NCI-H1417 treated with DMSO at 0.1 percent for 48 hours (cell line): ENCODE measurements around the gene BICDL2.

Experiments used
- DNase-seq: peaks from one replicate; lab custom pipeline; 2025; lab: John Stamatoyannopoulos, UW

The BICDL2 gene

DNA sequence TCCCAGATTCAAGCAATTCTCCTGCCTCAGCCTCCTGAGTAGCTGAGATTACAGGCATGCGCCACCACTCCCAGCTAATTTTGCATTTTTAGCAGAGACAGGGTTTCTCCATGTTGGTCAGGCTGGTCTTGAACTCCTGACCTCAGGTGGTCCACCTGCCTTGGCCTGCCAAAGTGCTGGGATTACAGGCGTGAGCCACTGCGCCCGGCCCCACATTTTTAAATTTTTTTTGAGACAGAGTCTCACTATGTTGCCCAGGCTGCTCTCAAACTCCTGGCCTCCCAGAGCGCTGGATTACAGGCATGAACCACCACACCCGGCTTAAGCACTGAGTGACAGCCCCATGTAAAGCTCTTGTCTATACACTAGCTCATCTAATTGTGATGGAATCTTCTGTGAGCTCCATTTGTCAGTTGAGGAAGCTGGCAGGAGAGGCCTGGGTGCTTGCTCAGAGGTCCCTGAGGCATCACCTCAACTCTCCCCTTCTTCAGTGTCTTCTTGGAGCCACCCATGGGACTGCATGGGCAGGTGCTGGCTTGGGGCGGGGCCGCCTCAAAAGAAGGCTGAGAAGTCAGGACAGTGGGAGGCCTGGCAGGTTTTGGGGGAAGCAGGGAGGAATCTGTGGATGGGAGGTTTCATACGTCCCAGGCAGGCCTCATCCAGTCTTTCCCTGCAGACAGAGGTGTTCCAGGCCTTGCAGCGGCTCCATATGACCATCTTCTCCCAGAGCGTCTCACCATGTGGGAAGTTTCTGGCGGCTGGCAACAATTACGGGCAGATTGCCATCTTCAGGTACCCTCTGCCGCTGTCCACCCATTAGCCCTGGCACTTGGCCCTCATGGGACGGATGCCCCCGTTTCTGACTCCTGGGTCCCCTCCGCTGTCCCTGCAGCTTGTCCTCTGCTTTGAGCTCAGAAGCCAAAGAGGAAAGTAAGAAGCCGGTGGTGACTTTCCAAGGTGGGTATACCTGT, 11.4 kb downstream of the BICDL2 start:
- no peak for DNase-seq

DNA sequence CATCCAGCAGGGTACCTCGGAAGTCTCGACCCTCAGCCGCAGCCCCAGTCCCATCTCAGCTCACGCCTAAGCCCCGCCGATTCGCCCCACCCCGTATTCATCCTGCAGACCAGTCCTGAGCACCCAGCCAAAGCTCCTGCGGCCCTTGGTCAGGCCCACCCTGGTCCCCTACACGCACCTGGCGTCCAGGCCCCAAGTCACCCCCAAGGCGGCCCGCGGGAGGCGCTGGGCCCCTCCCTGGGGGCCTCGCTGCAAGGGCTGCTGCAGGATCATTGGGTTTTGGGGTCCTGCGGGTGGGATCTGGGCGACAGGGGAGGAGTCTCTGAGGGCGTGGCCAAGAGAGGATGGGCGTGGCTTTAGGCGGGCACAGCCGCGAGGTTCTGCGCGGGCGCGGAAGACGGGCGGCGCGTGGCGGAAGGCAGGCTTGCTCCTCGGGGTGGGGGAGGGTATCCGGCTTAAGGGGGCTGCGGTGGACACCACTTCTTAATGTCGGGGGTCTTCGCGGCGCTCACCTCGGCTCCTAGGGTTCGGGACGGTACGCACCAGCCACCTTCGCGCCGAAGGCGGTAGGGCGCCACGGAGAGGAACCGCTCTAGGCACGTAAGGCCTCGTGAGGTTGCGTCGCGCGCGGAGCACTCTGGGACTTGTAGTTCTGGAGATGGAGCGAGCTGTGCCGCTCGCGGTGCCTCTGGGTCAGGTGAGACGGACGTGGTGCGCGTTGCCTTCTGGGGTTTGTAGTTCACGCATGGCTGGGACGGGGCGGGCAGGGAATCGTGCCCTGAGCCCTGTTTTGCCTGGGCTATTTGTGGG, 12.9 kb downstream of the BICDL2 start, which contains the start of the genes HCFC1R1 and THOC6:
HCFC1R1 (minus strand) TSS at position 274 of the 810 bp plus-strand sequence; CDS start at position 273, 1 bp downstream.
THOC6 (plus strand) TSS at position 367 of the 810 bp plus-strand sequence; CDS start at position 659, 292 bp downstream.
- peak; percentile 79 for DNase-seq

DNA sequence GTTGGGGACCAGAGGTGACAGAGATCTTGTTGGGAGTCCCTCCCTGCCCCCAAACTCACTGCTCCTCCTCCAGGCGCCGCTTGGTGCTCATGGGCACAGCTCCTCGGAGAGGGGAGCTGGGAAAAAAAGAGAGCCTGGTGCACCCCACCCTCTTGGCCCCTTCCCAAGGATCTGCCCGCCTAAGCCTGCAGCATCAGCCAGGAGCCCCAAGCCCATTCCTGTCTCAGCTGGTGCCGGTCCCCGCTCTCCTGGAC, 13.4 kb downstream of the BICDL2 start:
- DNase-seq: no peak

DNA sequence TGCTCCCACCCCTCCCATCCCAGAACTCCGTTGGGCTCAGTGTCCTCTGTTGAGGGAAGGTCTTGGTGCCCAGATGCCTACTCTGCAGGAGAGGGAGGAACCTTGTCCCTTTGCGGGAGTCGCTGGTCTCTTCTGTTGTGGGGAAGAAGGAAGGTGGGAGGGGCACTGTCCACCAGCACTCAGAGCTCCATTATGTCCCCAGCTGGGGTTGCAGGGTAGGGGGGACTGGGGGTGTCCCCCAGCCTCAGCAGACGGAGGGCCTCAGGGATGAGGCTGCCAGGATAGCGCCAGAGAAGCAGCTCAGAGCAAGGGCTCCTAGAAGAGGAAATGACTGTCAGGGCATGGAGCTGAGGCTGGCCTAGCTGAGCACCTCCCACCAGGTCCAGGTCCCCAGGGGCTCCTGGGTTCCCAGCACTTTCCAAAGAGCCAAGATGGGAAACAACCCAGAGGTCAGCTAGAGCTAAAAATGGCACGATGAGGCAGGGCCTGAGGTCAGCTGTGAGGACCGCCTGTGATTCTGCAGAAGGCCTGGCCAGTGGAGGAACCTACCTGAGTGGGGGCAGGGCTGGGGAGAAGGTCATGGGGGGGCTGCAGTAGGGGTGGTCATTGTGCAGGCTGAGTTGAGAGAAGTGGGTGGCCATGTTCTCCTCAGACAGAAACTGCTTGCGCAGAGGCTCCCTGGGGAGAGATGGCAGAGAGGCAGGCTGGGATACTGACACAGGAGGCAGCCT, 13.9 kb downstream of the BICDL2 start:
- DNase-seq: no peak

DNA sequence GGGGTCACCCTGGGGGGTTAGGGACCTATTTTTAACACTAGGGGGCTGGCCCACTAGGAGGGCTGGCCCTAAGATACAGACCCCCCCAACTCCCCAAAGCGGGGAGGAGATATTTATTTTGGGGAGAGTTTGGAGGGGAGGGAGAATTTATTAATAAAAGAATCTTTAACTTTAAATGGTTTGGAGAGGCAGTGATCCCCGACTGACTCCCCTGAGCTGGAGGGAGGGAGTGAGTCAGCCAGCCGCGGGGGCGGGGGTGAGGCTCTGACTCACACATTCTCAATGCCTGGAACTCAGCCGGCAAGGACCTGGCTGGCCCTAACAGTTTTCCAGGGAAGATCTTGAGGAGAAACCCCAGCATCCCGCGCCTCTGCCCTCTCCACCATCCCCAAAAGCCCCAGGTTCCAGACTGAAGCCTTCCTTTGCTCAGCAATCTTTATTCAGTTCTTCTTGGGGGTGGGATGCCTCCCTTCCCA, 14.5 kb downstream of the BICDL2 start:
- no peak for DNase-seq

DNA sequence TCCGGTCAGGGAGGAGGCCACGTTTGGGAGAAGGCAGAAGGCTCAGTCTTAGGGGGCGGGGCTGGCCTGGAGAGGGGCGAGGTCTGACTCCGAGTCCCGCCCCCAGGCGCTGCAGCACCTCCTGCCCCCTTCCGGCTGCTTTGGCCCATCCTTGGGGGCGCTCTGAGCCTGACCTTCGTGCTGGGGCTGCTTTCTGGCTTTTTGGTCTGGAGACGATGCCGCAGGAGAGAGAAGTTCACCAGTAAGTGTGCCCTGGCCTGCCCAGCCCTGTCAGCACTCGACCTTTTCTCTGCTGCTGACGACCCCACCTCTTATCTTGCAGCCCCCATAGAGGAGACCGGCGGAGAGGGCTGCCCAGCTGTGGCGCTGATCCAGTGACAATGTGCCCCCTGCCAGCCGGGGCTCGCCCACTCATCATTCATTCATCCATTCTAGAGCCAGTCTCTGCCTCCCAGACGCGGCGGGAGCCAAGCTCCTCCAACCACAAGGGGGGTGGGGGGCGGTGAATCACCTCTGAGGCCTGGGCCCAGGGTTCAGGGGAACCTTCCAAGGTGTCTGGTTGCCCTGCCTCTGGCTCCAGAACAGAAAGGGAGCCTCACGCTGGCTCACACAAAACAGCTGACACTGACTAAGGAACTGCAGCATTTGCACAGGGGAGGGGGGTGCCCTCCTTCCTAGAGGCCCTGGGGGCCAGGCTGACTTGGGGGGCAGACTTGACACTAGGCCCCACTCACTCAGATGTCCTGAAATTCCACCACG, 15.1 kb downstream of the BICDL2 start:
- no peak for DNase-seq

DNA sequence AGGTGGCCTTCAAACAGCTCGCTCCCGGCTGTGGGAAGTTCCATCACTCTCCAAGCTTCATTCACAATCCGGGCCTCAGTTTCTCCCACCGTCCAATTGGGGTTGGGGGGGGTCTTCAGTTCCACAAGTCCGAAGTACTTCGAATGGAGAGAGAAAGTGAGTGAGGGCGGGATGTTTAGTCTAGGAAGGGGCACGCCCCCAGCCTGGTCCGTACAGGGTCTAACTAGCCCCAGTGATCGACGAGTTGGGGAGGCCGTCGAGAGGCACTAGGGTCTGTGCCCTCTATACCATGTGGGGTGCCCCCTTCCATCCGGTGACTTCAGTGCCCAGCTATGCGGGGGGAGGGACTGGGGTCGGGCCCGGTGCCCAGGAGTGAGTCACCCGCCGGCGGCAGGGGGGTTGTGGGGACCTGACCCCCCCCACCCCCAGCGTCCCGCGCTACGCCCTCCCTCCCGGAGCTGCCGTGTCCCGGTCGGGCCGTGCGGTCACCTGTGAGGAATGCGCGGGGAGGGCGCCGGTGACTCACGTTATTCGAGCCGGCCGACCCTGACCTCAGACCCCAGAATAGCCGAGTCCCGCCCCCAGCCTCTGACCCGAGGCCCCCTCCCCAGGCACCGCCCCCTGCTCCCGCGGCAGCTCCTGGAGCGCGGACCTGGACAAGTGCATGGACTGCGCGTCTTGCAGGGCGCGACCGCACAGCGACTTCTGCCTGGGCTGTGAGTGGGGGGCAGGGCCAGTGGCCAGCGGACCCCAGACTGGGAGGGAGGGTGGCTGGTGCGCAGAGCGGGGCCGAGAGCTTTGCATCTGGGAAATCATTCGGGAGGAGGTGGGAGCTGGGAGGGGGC, 15.9 kb downstream of the BICDL2 start:
- no peak for DNase-seq

DNA sequence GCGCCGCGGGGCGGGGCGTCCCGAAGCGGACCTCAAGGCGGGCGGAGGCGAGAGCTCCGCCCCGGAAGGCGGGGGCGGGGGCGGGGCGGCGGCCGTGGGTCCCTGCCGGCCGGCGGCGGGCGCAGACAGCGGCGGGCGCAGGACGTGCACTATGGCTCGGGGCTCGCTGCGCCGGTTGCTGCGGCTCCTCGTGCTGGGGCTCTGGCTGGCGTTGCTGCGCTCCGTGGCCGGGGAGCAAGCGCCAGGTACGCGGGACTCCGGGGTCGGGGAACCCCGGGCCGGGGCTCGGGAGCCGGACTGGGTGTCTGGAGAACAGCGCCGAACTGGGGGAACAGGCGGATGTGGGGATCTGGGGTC, 16.5 kb downstream of the BICDL2 start, which contains the start of gene TNFRSF12A:
TNFRSF12A (plus strand) TSS at position 122 of the 357 bp plus-strand sequence; CDS start at position 152, 30 bp downstream.
- no peak for DNase-seq

DNA sequence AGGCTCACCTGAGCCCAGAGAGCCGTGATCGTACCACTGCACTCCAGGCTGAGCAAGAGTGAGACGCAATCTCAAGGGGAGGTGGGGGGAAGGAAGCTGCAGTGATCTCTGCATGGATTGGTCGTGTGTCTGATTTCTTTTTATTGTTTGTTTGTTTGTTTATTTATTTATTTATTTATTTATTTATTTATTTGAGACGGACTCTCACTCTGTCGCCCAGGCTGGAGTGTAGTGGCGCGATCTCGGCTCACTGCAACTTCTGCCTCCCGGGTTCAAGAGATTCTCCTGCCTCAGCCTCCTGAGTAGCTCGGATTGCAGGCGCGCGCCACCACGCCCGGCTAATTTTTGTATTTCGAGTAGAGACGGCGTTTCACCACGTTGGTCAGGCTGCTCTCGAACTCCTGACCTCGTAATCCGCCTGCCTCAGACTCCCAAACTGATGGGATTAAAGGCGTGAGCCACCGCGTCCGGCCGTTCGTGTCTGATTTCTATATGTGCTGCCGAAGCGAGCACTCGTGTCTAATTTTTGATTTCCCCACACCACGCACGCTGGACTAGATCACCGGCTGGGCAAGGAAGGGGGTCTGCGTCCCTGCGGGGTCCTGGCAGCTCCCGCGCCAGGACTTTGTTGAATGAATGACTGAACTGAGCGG, 17.0 kb downstream of the BICDL2 start:
- no peak for DNase-seq

DNA sequence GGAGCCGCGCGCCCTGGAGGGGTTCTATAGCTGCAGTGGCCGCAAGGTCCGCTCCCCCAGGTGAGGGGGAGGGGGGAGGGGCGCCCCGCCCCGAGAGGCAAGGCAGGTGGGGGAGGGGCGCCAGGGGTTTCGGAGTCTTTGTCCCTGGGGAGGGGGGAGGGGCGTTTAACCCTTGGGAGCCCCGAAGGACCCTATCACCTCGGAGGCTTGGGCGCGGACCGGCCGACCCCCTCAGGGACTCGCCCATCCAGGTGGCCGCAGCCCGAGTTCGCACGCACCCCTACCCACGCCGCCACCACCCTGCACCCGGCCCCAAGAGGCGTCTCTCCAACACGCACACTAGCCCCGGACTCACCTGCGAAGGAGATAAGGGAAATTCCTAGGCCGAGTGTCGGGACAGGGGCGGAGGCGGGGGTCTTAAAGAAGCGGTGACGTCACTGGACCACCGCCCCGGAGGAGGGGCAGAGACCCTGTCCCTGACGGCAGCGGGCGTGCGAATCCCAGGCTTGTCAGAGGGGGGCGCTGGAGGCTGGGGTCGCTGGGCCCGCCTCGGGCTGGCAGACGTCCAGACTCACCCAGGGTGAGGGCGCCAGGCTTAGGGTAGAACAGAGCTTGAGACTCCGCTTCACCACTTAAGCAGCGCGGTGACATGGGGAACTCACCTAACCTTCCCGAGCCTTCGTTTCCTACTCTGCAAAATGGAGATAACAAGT, 18.8 kb downstream of the BICDL2 start, which contains the start of gene CLDN6:
CLDN6 (minus strand) TSS at position 390 of the 713 bp plus-strand sequence. CDS start 2,162 bp downstream, outside the sequence.
- no peak for DNase-seq

DNA sequence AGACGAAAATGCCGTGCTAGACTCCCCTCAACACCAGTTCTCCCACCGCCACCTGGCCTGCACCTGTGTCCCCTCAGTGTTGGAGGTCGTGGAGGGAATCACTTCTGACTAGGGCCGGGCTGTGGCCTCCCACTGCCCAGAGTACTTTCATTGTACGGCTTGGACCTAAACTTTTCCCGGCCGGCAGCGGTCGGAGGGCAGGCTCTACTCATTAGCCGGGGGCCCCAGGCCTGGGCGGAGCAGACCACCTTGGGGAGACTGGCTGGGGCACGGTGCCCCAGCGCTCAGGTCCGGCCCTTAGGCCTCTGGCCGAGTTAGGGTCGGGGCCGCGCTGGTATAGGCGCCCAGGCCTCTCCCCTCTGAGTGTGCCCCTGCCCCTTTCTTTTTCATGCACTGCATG, 19.4 kb downstream of the BICDL2 start:
- DNase-seq: no peak

DNA sequence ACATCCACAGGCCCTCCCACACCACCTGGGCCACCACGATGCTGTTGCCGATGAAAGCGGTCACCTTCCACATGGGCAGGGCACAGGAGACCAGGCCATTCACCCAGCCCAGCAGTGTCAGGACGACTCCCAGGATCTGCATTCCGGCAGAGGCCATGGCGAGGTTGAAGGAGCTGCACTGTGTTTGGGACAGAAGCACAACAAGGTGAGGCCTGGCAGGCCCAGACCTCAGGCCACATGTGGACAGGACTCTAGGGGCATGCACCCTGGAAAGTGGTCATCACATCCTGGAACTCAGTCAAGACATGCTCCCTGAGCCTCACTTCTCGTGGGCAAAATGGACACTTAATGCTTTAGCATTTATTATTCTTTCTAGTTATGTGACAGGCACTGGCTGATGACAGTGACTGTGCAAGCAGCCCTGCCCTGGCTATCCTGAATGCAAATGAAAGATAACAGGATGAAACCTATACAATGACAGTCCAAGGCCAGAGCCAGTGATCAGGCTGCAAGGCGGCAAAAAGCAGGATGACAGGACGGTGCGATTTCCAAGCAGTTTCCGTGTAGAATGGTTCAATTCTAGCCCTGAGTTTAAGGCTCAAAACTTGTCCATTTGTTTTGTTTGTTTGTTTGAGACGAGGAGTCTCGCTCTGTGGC, 20.8 kb downstream of the BICDL2 start:
- no peak for DNase-seq

DNA sequence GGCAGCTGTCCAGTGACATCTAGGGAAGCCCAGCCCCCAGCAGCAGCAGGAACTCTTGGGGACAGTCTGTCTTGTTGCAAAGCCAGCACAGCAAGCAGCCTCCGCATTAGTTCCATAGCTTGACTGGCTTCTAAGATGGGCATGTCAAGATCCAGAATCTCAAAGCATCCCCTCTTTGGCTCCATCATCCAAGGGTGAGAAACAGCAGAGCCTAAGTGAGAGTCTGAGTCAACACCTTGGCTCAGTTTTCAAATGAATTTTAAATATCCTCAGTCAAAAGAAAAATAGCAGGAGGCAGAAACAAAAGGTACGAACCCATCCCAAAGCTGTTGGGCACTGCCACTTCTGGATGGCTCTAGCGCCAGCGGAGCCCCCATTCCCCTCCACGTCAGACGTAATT, 21.8 kb downstream of the BICDL2 start:
- DNase-seq: no peak

DNA sequence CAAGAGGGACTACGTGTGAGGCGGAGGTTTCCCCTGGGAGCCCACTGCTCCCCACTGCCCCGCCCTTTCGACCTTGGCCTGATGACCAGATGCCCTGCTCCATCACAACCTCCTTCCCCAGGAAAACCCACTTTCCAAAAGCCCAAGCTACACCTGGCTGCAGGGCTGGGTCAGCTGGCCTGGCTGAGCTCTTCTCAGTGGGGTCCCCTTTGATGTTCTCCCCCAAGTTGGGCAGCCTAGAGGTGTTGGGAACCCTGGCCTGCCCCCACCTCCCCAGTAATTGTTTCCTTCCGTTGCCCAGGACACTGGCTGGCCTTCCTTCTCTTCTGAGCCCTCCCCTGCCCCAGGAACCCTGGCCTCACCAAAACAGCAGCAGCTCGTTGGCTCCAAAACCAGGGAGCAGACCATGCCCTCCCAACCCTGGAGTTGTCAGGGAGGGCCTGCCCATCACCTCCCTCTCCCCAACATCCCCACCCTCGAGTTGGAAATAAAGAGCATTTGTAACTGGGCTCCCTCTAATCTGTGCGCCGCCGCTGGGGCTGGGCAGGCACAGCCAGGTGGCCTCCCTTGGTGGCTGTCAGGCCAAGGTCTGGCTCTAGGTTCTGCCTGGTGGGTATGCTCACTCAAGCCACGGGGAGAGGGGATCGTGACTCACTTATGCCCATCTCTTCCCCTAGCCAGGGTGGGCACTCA, 22.6 kb downstream of the BICDL2 start:
- no peak for DNase-seq

DNA sequence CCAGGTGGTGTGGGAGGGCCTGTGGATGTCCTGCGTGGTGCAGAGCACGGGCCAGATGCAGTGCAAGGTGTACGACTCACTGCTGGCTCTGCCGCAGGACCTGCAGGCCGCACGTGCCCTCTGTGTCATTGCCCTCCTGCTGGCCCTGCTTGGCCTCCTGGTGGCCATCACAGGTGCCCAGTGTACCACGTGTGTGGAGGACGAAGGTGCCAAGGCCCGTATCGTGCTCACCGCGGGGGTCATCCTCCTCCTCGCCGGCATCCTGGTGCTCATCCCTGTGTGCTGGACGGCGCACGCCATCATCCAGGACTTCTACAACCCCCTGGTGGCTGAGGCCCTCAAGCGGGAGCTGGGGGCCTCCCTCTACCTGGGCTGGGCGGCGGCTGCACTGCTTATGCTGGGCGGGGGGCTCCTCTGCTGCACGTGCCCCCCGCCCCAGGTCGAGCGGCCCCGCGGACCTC, 23.2 kb downstream of the BICDL2 start:
- no peak for DNase-seq

DNA sequence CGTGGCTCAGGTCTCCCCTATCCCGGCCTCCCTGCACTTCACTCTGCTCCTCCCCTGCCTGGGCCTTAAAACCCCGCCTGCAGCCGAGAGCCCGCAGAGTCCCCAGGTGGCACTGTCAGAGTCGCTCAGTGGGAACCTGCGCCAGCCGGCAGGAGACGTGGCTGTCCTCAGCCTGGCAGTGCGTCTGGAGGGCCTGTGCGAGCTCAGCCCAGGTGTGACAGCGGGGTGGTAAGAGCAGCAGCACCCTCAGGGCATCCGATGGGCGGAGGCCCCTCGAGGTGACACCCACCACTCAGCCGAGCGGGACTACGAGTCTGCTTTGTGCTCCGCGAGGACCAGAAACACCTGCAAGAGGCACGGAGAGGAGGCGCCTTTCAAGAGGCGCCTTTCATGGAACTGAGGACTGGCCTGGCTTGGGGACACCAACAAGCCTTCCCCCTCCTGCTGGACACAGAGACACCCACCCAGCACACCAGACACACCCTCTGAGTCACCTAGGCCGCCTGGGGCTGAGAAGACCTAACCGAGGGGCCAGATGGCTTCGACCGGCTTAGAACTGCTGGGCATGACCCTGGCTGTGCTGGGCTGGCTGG, 23.8 kb downstream of the BICDL2 start, which contains the start of gene CLDN9:
CLDN9 (plus strand) TSS at position 96 of the 593 bp plus-strand sequence; CDS start at position 536, 440 bp downstream.
- DNase-seq: peak; percentile 39

DNA sequence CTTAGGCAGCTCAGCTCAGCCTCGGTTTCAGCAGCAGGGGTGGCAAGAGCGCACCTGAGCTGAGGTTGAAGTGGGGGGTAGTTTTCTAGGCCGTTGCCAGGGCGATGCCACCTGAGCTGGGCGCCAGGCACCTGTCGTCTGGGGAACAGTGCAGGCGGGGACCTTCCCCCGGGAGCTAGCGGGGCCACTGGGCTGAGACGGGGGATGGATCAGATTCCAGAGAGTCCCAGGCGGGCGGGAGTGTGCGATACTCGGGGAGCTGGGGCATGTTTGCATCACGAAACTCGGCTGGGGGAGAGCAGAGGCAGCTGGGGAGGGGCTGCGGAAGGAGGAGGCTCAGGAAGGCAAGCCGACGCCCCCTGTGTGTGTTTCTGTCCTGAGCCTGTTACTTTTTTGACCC, 24.5 kb downstream of the BICDL2 start:
- DNase-seq: no peak
